Mucosa of gallbladder (tissue), 1 donor: ENCODE results near the gene CCDC47. TPM values are rescaled to one million over a fixed set of nuclear protein-coding genes. Genes with fewer than 3 reads are reported as not detected.

Experiments used
- DNase-seq: peaks from one replicate; pipeline ENCODE4 v3.0.0-alpha.2; 2020; ENCODE audit warnings: low spot score
- total RNA-seq: library from RNA; stranded (reverse); gene quantifications from one replicate; pipeline ENCODE4 v1.2.1, GENCODE V29; 2021
- donor health status: DM: no; HTN: no; CAD: no.

The CCDC47 gene
- total RNA-seq, 1 donor from 2014 or later: 104 TPM

GRCh38 chr17:63783522-63783921 is 10.1 kb upstream of the CCDC47 start:
- no peak for DNase-seq

DNA sequence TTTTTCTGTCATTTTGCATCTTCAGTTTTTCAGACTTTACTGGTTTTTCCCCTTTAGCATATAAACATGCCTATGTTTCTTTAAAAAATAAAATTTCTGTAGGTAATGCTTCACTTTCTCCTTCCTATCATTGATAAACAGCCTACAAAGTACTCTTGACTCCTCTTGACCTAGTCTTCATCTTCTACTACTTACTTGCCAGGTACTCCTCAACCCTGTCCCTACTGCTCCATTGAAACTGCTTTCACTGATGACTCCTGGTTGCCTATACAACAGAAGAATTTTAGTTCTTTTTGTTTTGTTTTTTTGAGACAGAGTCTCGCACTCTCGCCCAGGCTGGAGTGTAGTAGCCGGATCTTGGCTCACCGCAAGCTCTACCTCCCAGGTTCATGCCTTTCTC is 7.5 kb upstream of the CCDC47 start:
- DNase-seq: no peak

DNA sequence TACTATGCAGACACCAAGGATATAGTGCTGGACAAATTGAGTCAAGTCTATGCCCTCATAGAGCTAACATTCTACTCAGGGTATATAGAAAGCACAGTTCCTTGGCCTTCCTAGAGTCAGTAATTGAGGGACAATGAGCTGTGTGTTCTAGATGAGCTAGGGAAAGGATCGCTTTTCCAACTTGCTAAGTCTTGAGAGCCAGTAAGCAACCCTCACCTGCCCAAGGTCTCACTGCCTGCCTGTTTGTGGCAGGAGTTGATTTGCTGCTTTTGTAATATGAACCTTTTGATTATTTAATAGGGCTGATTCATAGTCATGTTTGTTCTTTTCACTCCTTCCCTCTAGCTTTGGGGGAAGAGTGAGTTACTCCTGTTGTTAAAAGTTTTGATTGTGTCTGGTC is 7.1 kb upstream of the CCDC47 start:
- no peak for DNase-seq

DNA sequence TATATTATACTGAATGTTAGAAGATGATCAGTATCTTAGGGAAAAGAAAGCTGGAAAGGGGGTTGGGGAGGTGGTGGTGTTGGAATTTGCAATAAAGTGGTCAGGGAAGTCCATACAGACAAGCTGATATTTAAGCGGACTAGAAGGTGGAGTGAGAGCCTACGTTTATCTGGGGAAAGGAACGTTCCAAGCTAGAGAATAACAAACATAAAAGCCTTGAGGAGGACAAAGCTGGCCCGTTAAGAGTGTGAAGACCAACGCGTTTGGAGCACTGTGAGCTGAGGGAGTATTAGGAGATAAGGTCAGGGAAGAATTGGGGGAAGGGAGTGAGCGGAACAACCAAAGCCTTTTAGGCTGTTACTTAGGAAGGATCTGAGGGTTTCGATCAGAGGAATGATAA is 2.0 kb upstream of the CCDC47 start:
- no peak for DNase-seq

- DNase-seq: no peak
Measured at GRCh38 chr17:63774969-63775265, 1.5 kb upstream of the CCDC47 start.

GRCh38 chr17:63774141-63774968 is 958 bp upstream of the CCDC47 start, which contains the start of gene DDX42:
TSS of gene DDX42 (plus strand) at chr17:63774170. CDS start at chr17:63787050, 12,880 bp downstream.
- DNase-seq: peak; percentile 26

DNA sequence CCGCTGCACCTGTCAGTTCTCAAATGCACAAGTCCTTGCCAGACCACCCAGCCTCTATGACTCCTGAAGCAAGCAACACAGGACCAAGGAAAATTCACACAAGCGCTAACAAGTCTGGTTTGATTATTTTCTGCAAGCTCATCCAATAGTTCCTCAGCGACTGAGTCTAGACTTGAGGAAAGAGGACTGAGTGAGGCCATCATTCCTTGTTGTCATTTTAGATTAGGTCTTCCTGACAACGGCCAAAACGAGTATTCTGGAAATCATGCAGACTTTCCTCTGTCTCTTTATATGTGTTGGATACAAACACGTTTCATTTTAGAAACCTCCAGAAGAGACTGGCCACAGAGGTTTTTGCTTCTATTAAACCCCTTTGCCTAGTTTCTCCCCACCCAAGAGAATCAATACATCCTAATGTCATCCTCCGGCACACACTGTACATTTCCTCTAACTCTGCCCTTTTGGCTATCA is 561 bp downstream of the CCDC47 start:
- no peak for DNase-seq

DNA sequence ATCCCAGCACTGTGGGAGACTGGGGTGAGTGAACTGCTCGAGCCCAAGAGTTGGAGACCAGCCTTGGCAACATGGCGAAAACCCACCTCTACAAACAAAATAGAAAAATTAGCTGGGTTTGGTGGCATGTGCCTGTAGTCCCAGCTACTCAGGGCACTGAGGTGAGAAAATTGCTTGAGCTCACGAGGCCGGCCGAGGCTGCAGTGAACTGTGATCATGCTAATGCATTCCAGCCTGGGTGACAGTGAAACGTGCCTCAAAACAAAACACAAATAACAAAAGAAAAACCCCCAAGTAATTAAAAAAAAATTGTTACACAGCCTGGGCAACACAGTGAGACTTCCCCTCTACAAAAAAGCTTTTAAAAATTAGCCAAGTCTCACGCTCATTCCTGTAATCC is 5.0 kb downstream of the CCDC47 start:
- DNase-seq: no peak

DNA sequence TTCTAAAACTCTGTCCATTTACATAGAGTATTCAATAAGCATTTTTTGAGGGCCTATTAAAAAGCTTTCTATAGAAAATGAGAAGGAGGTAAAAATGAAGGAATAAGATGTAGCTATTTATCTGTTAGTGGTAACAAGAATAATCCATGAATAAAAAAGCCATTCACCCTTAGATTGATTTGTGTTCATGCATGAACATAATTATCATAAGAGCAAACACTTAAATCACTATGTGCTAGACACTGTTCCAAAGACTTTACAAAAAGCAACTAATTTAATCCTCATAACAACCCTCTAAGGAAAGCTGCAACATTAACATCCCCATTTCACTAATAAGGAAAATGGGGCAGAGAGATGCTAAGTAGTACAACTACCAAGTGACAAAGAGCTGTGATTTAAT is 6.6 kb downstream of the CCDC47 start:
- no peak for DNase-seq

DNA sequence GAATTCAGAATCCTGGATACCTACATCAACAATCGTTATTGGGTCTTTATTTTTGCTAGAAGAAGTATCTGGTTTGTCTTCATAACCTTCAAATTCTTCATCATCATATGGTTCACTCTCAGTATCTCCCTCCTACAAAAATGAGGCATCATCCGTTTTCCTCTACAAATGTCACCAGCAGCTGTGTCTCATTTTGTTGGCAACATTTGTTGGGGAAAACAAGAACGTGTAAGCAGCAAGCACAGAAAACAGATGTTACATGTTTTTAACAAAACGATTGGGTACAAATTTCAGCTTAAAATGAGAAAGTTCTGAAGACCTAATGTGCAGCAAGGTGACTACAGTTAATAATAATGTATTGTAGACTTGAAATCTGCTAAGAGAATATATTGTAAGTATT is 8.7 kb downstream of the CCDC47 start:
- no peak for DNase-seq

DNA sequence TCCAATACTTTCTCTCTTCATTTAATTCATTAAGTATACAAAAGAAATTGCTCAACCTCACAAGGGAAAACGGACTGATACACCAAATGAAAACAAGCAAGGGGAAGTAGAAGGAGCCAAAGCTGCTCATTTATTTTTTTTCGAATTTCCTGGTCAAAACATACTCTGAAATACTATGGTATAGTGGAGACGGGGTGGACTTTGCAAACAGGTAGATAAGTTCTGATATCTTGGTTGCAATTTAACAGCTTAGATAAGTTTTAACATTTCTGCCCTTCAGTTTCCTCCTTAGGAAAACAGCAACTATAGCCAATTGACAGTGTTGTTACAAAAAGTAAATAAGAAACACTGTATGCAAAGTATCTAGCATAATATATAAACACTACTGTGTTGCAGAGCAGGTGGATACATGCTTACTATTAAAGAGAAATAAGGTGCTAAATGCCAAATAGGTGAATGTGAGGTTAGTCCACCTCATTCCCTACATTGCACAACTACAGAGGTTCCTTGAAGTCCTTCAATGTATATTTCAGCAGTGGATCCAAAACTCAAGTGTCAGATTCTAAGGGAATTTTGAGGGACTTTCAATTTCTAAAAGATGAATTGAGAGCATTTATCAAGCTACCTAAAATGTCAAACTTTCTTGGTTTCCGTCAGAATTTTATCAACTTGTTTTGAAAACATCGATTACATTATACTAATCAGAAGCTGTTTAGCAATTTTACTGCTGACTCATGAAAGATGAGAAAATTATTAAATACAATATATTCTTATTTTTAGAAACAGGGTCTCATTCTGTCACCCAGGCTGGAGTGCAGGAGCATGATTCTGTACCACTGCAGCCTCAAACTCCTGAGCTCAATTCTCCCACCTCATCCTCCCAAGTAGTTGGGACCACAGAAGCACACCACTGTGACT is 11.0 kb downstream of the CCDC47 start:
- DNase-seq: no peak

- no peak for DNase-seq
Measured at GRCh38 chr17:63760771-63761539, 12.4 kb downstream of the CCDC47 start.

DNA sequence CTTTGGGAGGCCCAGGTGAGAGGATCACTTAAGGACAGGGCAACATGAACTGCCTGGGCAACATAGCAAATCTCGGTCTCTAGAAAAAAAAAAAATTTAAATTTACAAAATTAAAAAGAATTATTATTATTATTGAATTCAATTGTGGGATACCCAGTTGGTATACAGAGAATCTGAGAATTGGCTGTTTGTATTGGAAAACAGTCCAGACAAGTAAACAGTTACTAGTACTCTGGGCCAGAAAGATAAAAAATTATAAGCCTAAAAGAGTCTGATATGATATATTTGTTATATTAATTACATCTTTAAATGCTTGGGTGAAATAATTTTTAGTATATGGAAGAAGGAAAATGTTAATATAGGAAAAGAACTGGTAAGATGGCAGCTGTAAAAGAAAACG is 15.0 kb downstream of the CCDC47 start:
- DNase-seq: no peak

DNA sequence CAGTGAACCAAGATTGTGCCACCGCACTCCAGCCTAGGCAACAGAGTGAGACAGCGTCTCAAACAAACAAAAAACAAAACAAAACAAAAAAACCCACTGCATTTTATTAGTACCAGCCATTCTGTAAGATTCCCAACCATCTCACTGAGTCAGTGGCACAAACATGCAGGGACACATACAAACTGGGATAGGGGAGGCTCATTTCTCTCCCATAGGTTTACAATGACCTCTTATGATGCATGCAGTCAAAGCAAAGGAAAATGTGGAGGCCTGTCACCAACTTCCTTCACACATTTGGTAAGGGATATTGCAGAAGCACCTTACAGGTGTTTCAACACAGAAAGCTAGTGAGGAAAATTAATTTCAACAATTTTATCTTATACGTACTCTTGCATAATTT is 19.4 kb downstream of the CCDC47 start:
- DNase-seq: no peak

DNA sequence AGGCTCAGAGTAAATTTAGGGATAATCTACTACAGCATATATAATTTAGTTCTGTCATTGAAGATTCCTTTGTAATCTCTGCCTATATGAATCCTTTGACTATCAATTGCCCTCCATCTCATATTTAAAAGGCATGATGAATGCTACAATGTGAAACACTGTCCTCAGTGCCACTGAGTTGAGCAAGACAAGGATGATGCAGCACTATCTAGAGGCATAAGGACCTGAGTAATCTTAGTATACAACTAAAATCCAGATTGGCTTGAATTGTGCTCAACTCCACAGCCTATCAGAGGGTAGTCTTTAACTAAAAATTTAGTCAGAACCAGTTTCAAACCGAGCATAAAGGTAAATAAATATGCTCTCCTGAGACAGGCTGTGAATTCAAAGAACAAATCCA is 20.2 kb downstream of the CCDC47 start:
- no peak for DNase-seq

DNA sequence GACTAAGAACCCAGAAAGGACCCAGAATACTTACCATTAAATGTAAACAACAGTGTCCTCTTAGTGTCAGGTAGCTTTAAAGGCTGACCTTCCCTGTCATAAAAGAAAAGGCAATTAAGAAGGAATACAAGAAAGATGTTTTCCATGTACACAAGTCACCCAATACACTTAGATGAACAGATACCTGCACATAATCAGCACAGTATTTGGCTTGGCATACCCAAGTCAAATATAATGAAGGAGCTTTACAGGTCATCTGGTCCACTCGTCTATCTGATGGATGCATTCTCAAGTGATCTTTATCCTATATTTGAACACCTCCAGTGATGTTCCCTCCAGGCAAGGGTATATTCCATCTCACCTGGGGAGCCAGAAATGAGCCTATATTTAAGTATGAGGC is 20.7 kb downstream of the CCDC47 start:
- no peak for DNase-seq

- no peak for DNase-seq
Measured at GRCh38 chr17:63751806-63752205, 21.6 kb downstream of the CCDC47 start.

DNA sequence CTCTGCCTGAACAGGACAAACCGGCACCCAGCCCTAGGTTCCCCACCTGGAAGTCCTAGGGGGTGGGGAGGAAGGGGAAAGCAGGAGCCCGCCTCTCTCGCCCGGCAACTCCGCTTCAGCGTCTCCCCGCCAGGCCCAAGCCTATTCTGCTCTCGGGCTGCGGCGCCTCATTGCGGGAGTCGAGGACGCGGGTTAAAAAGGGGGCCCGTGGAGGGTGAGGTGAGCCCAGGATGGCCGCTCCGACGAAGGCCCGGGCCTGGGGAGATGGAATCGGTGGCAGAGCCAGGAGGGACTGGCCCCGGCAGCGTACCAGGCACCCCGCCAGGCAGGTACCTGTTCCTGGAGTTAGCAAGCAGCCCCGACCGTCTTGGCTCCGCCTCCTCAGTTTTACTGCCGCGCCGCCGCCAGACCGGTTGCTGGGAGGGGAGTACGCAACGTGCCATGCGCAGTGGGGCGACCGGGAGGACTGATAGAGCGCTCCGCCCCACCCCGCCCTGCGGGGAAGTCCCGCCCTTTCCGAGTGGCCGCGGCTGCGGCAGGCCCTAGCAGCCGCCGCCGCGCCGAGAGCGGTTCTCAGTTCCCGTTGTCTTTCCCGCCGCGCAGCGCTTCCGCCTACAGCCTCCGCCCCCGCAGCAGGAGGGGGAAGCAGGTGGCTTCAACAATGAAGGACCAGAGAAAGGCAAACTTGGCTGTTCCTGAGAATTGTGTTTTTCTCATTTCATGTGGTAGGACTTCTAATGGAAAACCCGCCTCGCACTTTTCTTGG is 31.8 kb downstream of the CCDC47 start, which contains the start of gene STRADA:
Gene STRADA (minus strand): TSS at position 392 of the 766 bp plus-strand sequence. CDS start 13,430 bp downstream, outside the sequence.
- DNase-seq: peak; percentile 98

- no peak for DNase-seq
Measured at GRCh38 chr17:63741143-63741407, 32.3 kb downstream of the CCDC47 start.

DNA sequence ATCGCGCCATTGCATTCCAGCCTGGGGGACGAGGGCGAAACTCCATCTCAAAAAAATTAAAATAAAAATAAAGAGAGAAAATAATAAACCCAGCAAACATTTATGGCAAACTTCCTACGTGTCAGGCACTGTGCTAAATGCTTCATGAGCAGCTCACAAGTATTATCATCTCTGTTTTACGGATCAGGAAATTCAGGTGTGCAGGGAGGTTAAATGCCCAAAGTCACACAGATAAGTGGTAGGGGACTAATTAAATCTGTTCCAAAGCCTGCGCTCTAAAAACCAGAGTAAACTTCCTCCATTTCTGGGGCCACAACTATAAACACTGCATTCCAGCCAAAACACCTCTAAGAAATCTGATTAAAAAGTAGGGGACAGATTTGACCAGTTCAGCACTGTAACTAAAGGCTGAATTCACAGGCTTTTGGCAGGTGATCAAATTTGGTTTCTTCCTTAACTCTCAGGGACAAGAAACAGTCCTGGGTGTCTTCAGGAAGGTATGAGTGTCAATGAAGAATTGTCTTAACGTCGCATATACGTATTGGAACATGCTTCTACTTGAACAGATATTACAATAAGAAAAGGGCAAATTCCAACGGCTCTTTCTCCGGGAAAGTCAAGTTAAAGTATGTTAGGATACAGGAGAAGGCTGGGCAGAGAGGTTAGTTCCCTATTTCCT is 32.8 kb downstream of the CCDC47 start:
- no peak for DNase-seq

DNA sequence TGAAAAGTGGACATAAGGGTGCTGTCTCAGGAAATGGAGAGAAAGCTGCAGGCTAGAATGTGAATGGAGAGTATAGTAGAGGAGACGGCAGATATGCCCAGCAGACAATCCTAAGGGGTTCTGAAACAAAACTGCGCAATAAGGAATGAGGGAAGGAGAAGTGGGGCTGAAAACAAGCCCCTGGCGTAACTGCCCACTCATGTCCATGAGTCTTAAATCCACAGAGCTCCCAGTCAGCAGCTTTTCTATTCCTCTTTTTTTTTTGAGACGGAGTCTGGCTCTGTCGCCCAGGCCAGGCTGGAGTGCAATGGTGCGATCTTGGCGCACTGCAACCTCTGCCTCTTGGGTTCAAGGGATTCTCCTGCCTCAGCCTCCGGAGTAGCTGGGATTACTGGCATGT is 37.7 kb downstream of the CCDC47 start:
- DNase-seq: no peak
